H1 (cell line): ENCODE measurements around the gene WDR59. TPM values are rescaled to one million over a fixed set of nuclear protein-coding genes. Genes with fewer than 3 reads are reported as not detected.
A peak's percentile ranks its signal among the peaks of the same experiment; 100 is the strongest.

Source experiments
- CTCF ChIA-PET: fragments of 300-600 bp; sonication (Branson Sonifier 250); formaldehyde crosslinking; loops from one replicate; lab custom pipeline; 2021; ENCODE audit not compliant: partially characterized antibody; lab: Charles Lee
- POLR2A ChIA-PET: fragments of 300-600 bp; sonication (Branson Sonifier 250); formaldehyde crosslinking; loops from one replicate; lab custom pipeline; 2021; ENCODE audit warnings: inconsistent platforms; ENCODE audit not compliant: partially characterized antibody; lab: Charles Lee
- DNase-seq, 2 experiments: peaks; one replicate each; pipeline versions ENCODE4 v3.0.0 to v3.0.0-alpha.2; 2010 to 2022; ENCODE audit warnings: low spot score in 2 of 2, low read depth in 1 of 2, mixed read lengths in 1 of 2
- FAIRE-seq: peaks from 2 replicates; lab custom pipeline; 2011; peaks lifted over from hg19 to GRCh38; lab: Jason Lieb, UNC
- H2AFZ ChIP-seq: 2 replicates; pipeline ENCODE4 v1.8.1; 2012; ENCODE audit warnings: low read length, inconsistent platforms
- H2AK5ac ChIP-seq: 2 replicates; pipeline ENCODE4 v1.6.1; 2013; ENCODE audit warnings: low read depth, low read length
- H2BK120ac ChIP-seq: replicated peaks from 2 replicates; pipeline ENCODE3; 2013; ENCODE audit warnings: low read depth, low read length, inconsistent platforms
- H2BK12ac ChIP-seq: 2 replicates; pipeline ENCODE4 v1.6.1; 2013; ENCODE audit warnings: low read depth, low read length
- H2BK15ac ChIP-seq: 2 replicates; pipeline ENCODE4 v1.6.1; 2013; ENCODE audit warnings: low read length
- H2BK20ac ChIP-seq: 2 replicates; pipeline ENCODE4 v1.6.1; 2013; ENCODE audit warnings: low read length
- H2BK5ac ChIP-seq: 2 replicates; pipeline ENCODE4 v1.6.1; 2013; ENCODE audit warnings: low read depth, low read length
- H3K14ac ChIP-seq: 2 replicates; pipeline ENCODE4 v1.6.1; 2013; ENCODE audit warnings: inconsistent platforms; ENCODE audit not compliant: insufficient read length
- H3K18ac ChIP-seq: 2 replicates; pipeline ENCODE4 v1.6.1; 2013; ENCODE audit warnings: low read length; ENCODE audit errors: extremely low read depth
- H3K23ac ChIP-seq: 2 replicates; pipeline ENCODE4 v1.6.1; 2013; ENCODE audit warnings: inconsistent platforms; ENCODE audit not compliant: insufficient read length
- H3K23me2 ChIP-seq: 2 replicates; pipeline ENCODE4 v1.6.1; 2013; ENCODE audit warnings: low read depth, low read length
- H3K27ac ChIP-seq: 2 replicates; pipeline ENCODE4 v1.6.1; 2011; ENCODE audit warnings: low read depth, low read length, inconsistent platforms
- H3K27me3 ChIP-seq, 4 experiments: replicated peaks in 1 of 4; 1 replicate in 1 of 4; 2 replicates in 3 of 4; pipeline versions ENCODE4 v1.6.1 to v1.8.1; 2011 to 2013; ENCODE audit warnings: low read length in 3 of 4, mild to moderate bottlenecking in 3 of 4, inconsistent platforms in 2 of 4, mixed read lengths in 2 of 4, moderate library complexity in 1 of 4; ENCODE audit not compliant: control insufficient read depth in 3 of 4, insufficient read depth in 3 of 4; ENCODE audit errors: extremely low read depth in 1 of 4
- H3K36me3 ChIP-seq, 4 experiments: 2 replicates each; pipeline versions ENCODE4 v1.6.1 to v1.8.1; 2011 to 2013; ENCODE audit warnings: mild to moderate bottlenecking in 4 of 4, low read length in 3 of 4, moderate library complexity in 2 of 4, control low read depth in 1 of 4, inconsistent platforms in 1 of 4; ENCODE audit not compliant: insufficient read depth in 4 of 4, control insufficient read depth in 2 of 4
- H3K4ac ChIP-seq: replicated peaks from 2 replicates; pipeline ENCODE3; 2013; ENCODE audit warnings: low read length, low read depth, mixed read lengths, inconsistent platforms; ENCODE audit not compliant: insufficient read length
- H3K4me1 ChIP-seq, 4 experiments: replicated peaks in 1 of 4; 1 replicate in 1 of 4; 2 replicates in 3 of 4; pipeline versions ENCODE4 v1.6.1 to v1.8.1; 2011 to 2013; ENCODE audit warnings: low read length in 3 of 4, inconsistent platforms in 2 of 4, mixed read lengths in 1 of 4; ENCODE audit not compliant: insufficient read depth in 4 of 4, control insufficient read depth in 3 of 4
- H3K4me2 ChIP-seq, 2 experiments: 2 replicates each; pipeline versions ENCODE4 v1.6.1 to v1.8.1; 2011 to 2013; ENCODE audit warnings: low read depth in 2 of 2, low read length in 2 of 2, control low read depth in 1 of 2, inconsistent platforms in 1 of 2, mild to moderate bottlenecking in 1 of 2; ENCODE audit not compliant: insufficient read depth in 1 of 2
- H3K4me3 ChIP-seq, 4 experiments: fragments of 200-600, 300-600 bp in 1 of 4; sonication (generic), shearing (Covaris generic), sonication (Bioruptor Twin) in 1 of 4; 2 replicates each; pipeline versions ENCODE4 v1.5.1 to v1.8.1; 2011 to 2016; ENCODE audit warnings: low read length in 4 of 4, low read depth in 3 of 4, control low read depth in 2 of 4, inconsistent platforms in 2 of 4, mild to moderate bottlenecking in 2 of 4, mixed read lengths in 1 of 4, moderate library complexity in 1 of 4; ENCODE audit not compliant: insufficient read depth in 2 of 4; ENCODE audit errors: extremely low read depth in 1 of 4
- H3K56ac ChIP-seq: replicated peaks from 2 replicates; pipeline ENCODE3; 2013; ENCODE audit warnings: low read depth, mild to moderate bottlenecking, mixed read lengths, low read length, inconsistent platforms; ENCODE audit not compliant: insufficient read length
- H3K79me1 ChIP-seq: 2 replicates; pipeline ENCODE4 v1.6.1; 2013; ENCODE audit warnings: low read depth, low read length, control low read depth
- H3K79me2 ChIP-seq, 2 experiments: 2 replicates each; pipeline versions ENCODE4 v1.6.1 to v1.8.1; 2012 to 2013; ENCODE audit warnings: low read length in 2 of 2, mild to moderate bottlenecking in 2 of 2, inconsistent platforms in 1 of 2; ENCODE audit not compliant: insufficient read depth in 2 of 2, control insufficient read depth in 1 of 2
- H3K9ac ChIP-seq, 4 experiments: replicated peaks in 1 of 4; 1 replicate in 1 of 4; 2 replicates in 3 of 4; pipeline versions ENCODE4 v1.6.1 to v1.8.1; 2011 to 2013; ENCODE audit warnings: low read depth in 3 of 4, low read length in 3 of 4, control low read depth in 2 of 4, mild to moderate bottlenecking in 2 of 4, moderate library complexity in 2 of 4, inconsistent platforms in 1 of 4; ENCODE audit errors: extremely low read depth in 1 of 4
- H3K9me3 ChIP-seq, 2 experiments: 2 replicates each; pipeline versions ENCODE4 v1.6.1 to v1.8.1; 2012 to 2013; ENCODE audit warnings: mild to moderate bottlenecking in 2 of 2, moderate library complexity in 2 of 2, control low read depth in 1 of 2, inconsistent platforms in 1 of 2, low read depth in 1 of 2, low read length in 1 of 2, mixed read lengths in 1 of 2; ENCODE audit not compliant: insufficient read depth in 2 of 2
- H4K20me1 ChIP-seq, 2 experiments: replicated peaks in 1 of 2; 2 replicates each; pipeline versions ENCODE3 to v1.8.1; 2011 to 2013; ENCODE audit warnings: inconsistent platforms in 2 of 2, low read length in 2 of 2, mild to moderate bottlenecking in 1 of 2; ENCODE audit not compliant: insufficient read depth in 2 of 2, control insufficient read depth in 1 of 2
- H4K5ac ChIP-seq: 2 replicates; pipeline ENCODE4 v1.6.1; 2013; ENCODE audit warnings: low read length, low read depth, mixed read lengths, inconsistent platforms; ENCODE audit not compliant: insufficient read length
- H4K8ac ChIP-seq: 2 replicates; pipeline ENCODE4 v1.8.0; 2013; ENCODE audit warnings: mild to moderate bottlenecking, moderate library complexity, low read length, inconsistent platforms; ENCODE audit not compliant: insufficient read depth; ENCODE audit errors: extremely low read depth
- H4K91ac ChIP-seq: replicated peaks from 2 replicates; pipeline ENCODE3; 2013; ENCODE audit warnings: low read length, mixed read lengths, inconsistent platforms; ENCODE audit not compliant: insufficient read length
- ATF3 ChIP-seq: IDR thresholded peaks from 2 replicates; pipeline ENCODE4 v1.6.1; 2011; ENCODE audit warnings: low read depth, mild to moderate bottlenecking, low read length; ENCODE audit not compliant: insufficient read depth
- CBX8 ChIP-seq: fragments of 300-800, 300-1000 bp; sonication (generic); IDR thresholded peaks from 2 replicates; pipeline ENCODE4 v1.7.1; 2016; ENCODE audit warnings: low read depth, low read length, borderline replicate concordance
- EGR1 ChIP-seq: IDR thresholded peaks from 2 replicates; pipeline ENCODE4 v1.6.1; 2011; ENCODE audit warnings: low read depth, low read length, borderline replicate concordance
- HDAC6 ChIP-seq: IDR thresholded peaks from one replicate; pipeline ENCODE4 v1.7.1; 2012; ENCODE audit warnings: low read depth, mild to moderate bottlenecking, inconsistent platforms, low read length, moderate library complexity
- JUN ChIP-seq: IDR thresholded peaks from 2 replicates; pipeline ENCODE4 v1.6.1; 2011; ENCODE audit warnings: low read depth, mild to moderate bottlenecking, improper control_type of control experiment, low read length
- MAX ChIP-seq: IDR thresholded peaks from 2 replicates; pipeline ENCODE4 v1.6.1; 2012; ENCODE audit warnings: inconsistent platforms
- POU5F1 ChIP-seq: IDR thresholded peaks from 2 replicates; pipeline ENCODE4 v1.6.1; 2011; ENCODE audit warnings: low read depth, mild to moderate bottlenecking, low read length, moderate library complexity
- RFX5 ChIP-seq: IDR thresholded peaks from 2 replicates; pipeline ENCODE4 v1.6.1; 2011; ENCODE audit warnings: low read depth, low read length, improper control_type of control experiment, borderline replicate concordance
- SAP30 ChIP-seq: fragments of 300-600 bp; sonication (generic); IDR thresholded peaks from 2 replicates; pipeline ENCODE4 v1.7.1; 2012; ENCODE audit warnings: low read length, moderate library complexity, mild to moderate bottlenecking, inconsistent platforms; ENCODE audit not compliant: insufficient read depth, insufficient replicate concordance
- SP4 ChIP-seq: IDR thresholded peaks from 2 replicates; pipeline ENCODE4 v1.6.1; 2012; ENCODE audit warnings: low read length, inconsistent platforms
- SUZ12 ChIP-seq: fragments of 200-600 bp; sonication (generic); IDR thresholded peaks from 2 replicates; pipeline ENCODE4 v1.6.1; 2012; ENCODE audit warnings: mild to moderate bottlenecking, inconsistent platforms, low read length, moderate library complexity, mixed read lengths
- TBP ChIP-seq: IDR thresholded peaks from 2 replicates; pipeline ENCODE4 v1.6.1; 2011; ENCODE audit warnings: low read depth, low read length, improper control_type of control experiment
- WGBS, 2 experiments: shearing (Covaris generic) in 1 of 2; methylation state at CpG; one replicate each; pipeline versions ENCODE4 v1.1.6 to v1.1.7; 2013 to 2015; ENCODE audit warnings: low lambda C conversion rate in 2 of 2, mixed read lengths in 2 of 2, inconsistent platforms in 1 of 2, low coverage in 1 of 2, missing lambda C conversion rate in 1 of 2; ENCODE audit not compliant: insufficient replicate concordance in 2 of 2, insufficient coverage in 1 of 2, insufficient read length in 1 of 2; ENCODE audit errors: extremely low coverage in 1 of 2, missing lambda C conversion rate in 1 of 2; 5-methylcytosine and 5-hydroxymethylcytosine counted together
- polyA plus RNA-seq, 7 experiments: library from polyadenylated mRNA; depleted of rRNA in 3 of 7; stranded (reverse) in 5 of 7; unstranded in 2 of 7; fragments of >200 nt in 5 of 7; fragments of 200-250 nt in 2 of 7; gene quantifications; 1 replicate in 5 of 7; 2 replicates in 1 of 7; 4 replicates in 1 of 7; pipeline versions ENCODE4 v1.2.1 to v1.2.3, GENCODE V29; 2011 to 2013; ENCODE audit warnings: missing spikeins in 2 of 7, mixed read lengths in 2 of 7
- total RNA-seq: library from RNA; stranded (reverse); fragmentation: NEBNext Ultra II Directional; extraction: Animal tissue kit (Norgen Biotek cat#: 25700); gene quantifications from 2 replicates; pipeline ENCODE4 v1.2.1, GENCODE V29; 2021

WDR59 gene
- total and polyA plus RNA-seq, 2 of the 8 experiments (the other 6 are each of a cell fraction or from before 2014, with no cell fraction given): 84.2 to 124 TPM

GRCh38 chr16:75011634-75012307 lies 26.8 kb upstream of the WDR59 start:
- Histone ChIP-seq H3K9me3 (no peaks in the 10 kb centered on the region), H3K27me3 (no peaks in the 10 kb centered on the region), H3K23me2 (no peaks in the 10 kb centered on the region), H2BK5ac (no peak overlapping the region), H3K4ac (peak overlapping the region; percentile 2), H2AK5ac (no peak overlapping the region), H3K18ac (no peak overlapping the region), H3K4me2 (no peak overlapping the region), H3K9ac (no peak overlapping the region), H4K91ac (no peak overlapping the region), H2BK12ac (no peak overlapping the region), H3K27ac (no peak overlapping the region), H2AFZ (no peak overlapping the region), H4K5ac (no peak overlapping the region), H3K36me3 (no peaks in the 10 kb centered on the region), H2BK20ac (no peak overlapping the region), H3K23ac (no peak overlapping the region), H3K56ac (no peak overlapping the region), H3K14ac (no peak overlapping the region), H2BK120ac (no peak overlapping the region), H3K4me3 (no peak overlapping the region), H3K79me2 (peaks cover 17 to 96% of the 10 kb centered on the region in 2 experiments), H4K8ac (no peak overlapping the region), H3K4me1 (peaks cover 0 to 14% (median 3%) of the 10 kb centered on the region in 4 experiments; a peak in 4 of 7 replicates), H3K79me1 (peaks cover 3% of the 10 kb centered on the region), H2BK15ac (no peak overlapping the region), H4K20me1 (peaks cover 3 to 15% of the 10 kb centered on the region in 2 experiments)
- FAIRE-seq (no peak), DNase-seq (no peak)
- 85% methylated on average over 3 of the region's 3 CpGs; no CpG with 5 or more reads in 1 of the 2 experiments for WGBS, 2 experiments
- POLR2A ChIA-PET: interaction anchor here (0.6 to 2.2 kb wide), 3 partner anchors 8 to 27 kb away, joined by 3 to 6 read pairs (median 3); partner anchors contain the start of gene WDR59
- CTCF ChIA-PET: interaction anchor here (1.0 to 4.0 kb wide), 6 partner anchors 13 to 100 kb away, joined by 3 to 21 read pairs (median 6); partner anchors contain the start of gene ZNRF1
- TF ChIP-seq ATF3 (no peak), RFX5 (no peak), EGR1 (no peak), SAP30 (no peak), TBP (no peak), MAX (no peak), HDAC6 (no peak), SUZ12 (no peak), JUN (no peak), POU5F1 (no peak), SP4 (no peak), CBX8 (no peak)
